Frontal cortex (tissue), 4 donors: ENCODE results near the gene ACKR1. TPM values are rescaled to one million over a fixed set of nuclear protein-coding genes. Genes with fewer than 3 reads are reported as not detected.

Experiments
- DNase-seq, 2 donors: peaks; one replicate each; pipeline ENCODE4 v3.0.0; 2012; ENCODE audit warnings: low spot score in 2 of 2
- FAIRE-seq: peaks from 2 replicates; lab custom pipeline; 2012; peaks lifted over from hg19 to GRCh38; lab: Jason Lieb, UNC
- total RNA-seq: library from RNA; depleted of rRNA; stranded (reverse); fragments of >200 nt; gene quantifications from one replicate; pipeline ENCODE4 v1.2.3, GENCODE V29; 2014
- donor health status: control.
- donor health status: control.
- donor health status: control.

Gene ACKR1
- total RNA-seq, 1 donor from 2014 or later = 0.41 TPM

- DNase-seq (no peak), FAIRE-seq (no peak)
Measured at GRCh38 chr1:159185121-159185520, 19.6 kb upstream of the ACKR1 start.

GRCh38 chr1:159187033-159187432, 17.6 kb upstream of the ACKR1 start:
- DNase-seq (no peak), FAIRE-seq (no peak)

GRCh38 chr1:159187647-159188374, 16.9 kb upstream of the ACKR1 start:
- DNase-seq = no peak
- no peak for FAIRE-seq

- FAIRE-seq (no peak), DNase-seq (peak in 1 of 2 donors; percentile 56)
Measured at GRCh38 chr1:159188375-159188788, 16.3 kb upstream of the ACKR1 start.

- no peak for FAIRE-seq
- DNase-seq = no peak
Measured at GRCh38 chr1:159190441-159190840, 14.2 kb upstream of the ACKR1 start.

GRCh38 chr1:159196543-159196942, 8.1 kb upstream of the ACKR1 start:
- no peak for FAIRE-seq
- no peak for DNase-seq

- no peak for FAIRE-seq
Measured at GRCh38 chr1:159197561-159198557, 6.8 kb upstream of the ACKR1 start.

GRCh38 chr1:159199901-159200300, 4.8 kb upstream of the ACKR1 start:
- FAIRE-seq (no peak), DNase-seq (no peak)

More at GRCh38 chr1:159197561-159198557, 6.8 kb upstream of the ACKR1 start:
- DNase-seq = peak; percentile 43 to 61

- DNase-seq = no peak
- no peak for FAIRE-seq
Measured at GRCh38 chr1:159200769-159201168, 3.9 kb upstream of the ACKR1 start.

- DNase-seq (no peak), FAIRE-seq (no peak)
Measured at GRCh38 chr1:159201642-159202041, 3.0 kb upstream of the ACKR1 start.

GRCh38 chr1:159203610-159204009, 1.1 kb upstream of the ACKR1 start:
- DNase-seq (no peak), FAIRE-seq (no peak)

- no peak for FAIRE-seq
- DNase-seq = no peak
Measured at GRCh38 chr1:159205225-159205624, 550 bp downstream of the ACKR1 start.

- DNase-seq = no peak
- no peak for FAIRE-seq
Measured at GRCh38 chr1:159206110-159206509, 1.4 kb downstream of the ACKR1 start.

GRCh38 chr1:159207080-159207479, 2.4 kb downstream of the ACKR1 start:
- FAIRE-seq = no peak

GRCh38 chr1:159207774-159208173, 3.1 kb downstream of the ACKR1 start:
- FAIRE-seq (no peak), DNase-seq (no peak)

More at GRCh38 chr1:159207080-159207479, 2.4 kb downstream of the ACKR1 start:
- DNase-seq = no peak

GRCh38 chr1:159208175-159208825, 3.6 kb downstream of the ACKR1 start:
- no peak for FAIRE-seq
- no peak for DNase-seq

GRCh38 chr1:159209061-159209460, 4.4 kb downstream of the ACKR1 start:
- no peak for FAIRE-seq
- no peak for DNase-seq

- DNase-seq (no peak), FAIRE-seq (no peak)
Measured at GRCh38 chr1:159211331-159212136, 6.9 kb downstream of the ACKR1 start.

GRCh38 chr1:159212596-159212995, 7.9 kb downstream of the ACKR1 start:
- FAIRE-seq (no peak), DNase-seq (no peak)
